Peyer's patch (tissue), 4 donors: ENCODE results near the gene SLC39A8. TPM values are rescaled to one million over a fixed set of nuclear protein-coding genes. Genes with fewer than 3 reads are reported as not detected.

Experiments used
- DNase-seq, 3 donors: peaks; one replicate each; pipeline ENCODE4 v3.0.0-alpha.2; 2017 to 2019
- H3K27ac ChIP-seq, 4 donors: fragments of 200-600 bp; sonication (generic); one replicate each; pipeline ENCODE4 v1.5.1; 2016 to 2019
- H3K27me3 ChIP-seq, 2 donors: fragments of 200-600 bp; sonication (generic); one replicate each; pipeline ENCODE4 v1.5.1; 2019
- H3K36me3 ChIP-seq, 3 donors: fragments of 200-600 bp; sonication (generic); one replicate each; pipeline ENCODE4 v1.5.1; 2016 to 2019
- H3K4me1 ChIP-seq, 4 donors: fragments of 200-600 bp; sonication (generic); one replicate each; pipeline ENCODE4 v1.5.1; 2016 to 2019
- H3K4me3 ChIP-seq, 4 donors: fragments of 200-600 bp; sonication (generic); 1 replicate in 3 of 4; 2 replicates in 1 of 4; pipeline ENCODE4 v1.5.1; 2016 to 2019; ENCODE audit warnings: mild to moderate bottlenecking in 1 of 4
- H3K9me3 ChIP-seq, 4 donors: fragments of 200-600 bp; sonication (generic); one replicate each; pipeline ENCODE4 v1.5.1; 2016 to 2019; ENCODE audit warnings: mild to moderate bottlenecking in 1 of 4
- CTCF ChIP-seq, 6 experiments: fragments of 450-650 bp in 4 of 6; fragments of 200-600 bp in 2 of 6; sonication (generic) in 1 of 6; IDR thresholded peaks; one replicate each; pipeline ENCODE4 v1.5.1; 2017 to 2019; ENCODE audit warnings: antibody characterized with exemption in 6 of 6, mild to moderate bottlenecking in 3 of 6, moderate library complexity in 1 of 6
- POLR2A ChIP-seq, 2 donors: fragments of 450-650 bp; IDR thresholded peaks; one replicate each; pipeline ENCODE4 v1.5.1; 2017; ENCODE audit warnings: antibody characterized with exemption in 2 of 2, mild to moderate bottlenecking in 2 of 2, moderate library complexity in 2 of 2
- total RNA-seq, 4 donors: library from RNA; depleted of rRNA; stranded (reverse); fragments of >200 nt; gene quantifications; one replicate each; pipeline ENCODE4 v1.1.0, GENCODE V29; 2016

Gene SLC39A8
- total RNA-seq = 10 to 100 TPM in 1 of 4 donors, 1 to 10 TPM in 3; 9.1 to 12.1 (median 9.5) TPM

- peak; percentile 92 to 94 (median 92) for DNase-seq
- peak; percentile 77 to 91 (median 82) for TF ChIP-seq CTCF (IDR thresholded peaks at IDR 0.05)
- TF ChIP-seq POLR2A (IDR thresholded peaks at IDR 0.05) = peak; percentile 40 to 59
- Histone ChIP-seq H3K9me3 (no peaks in the 10 kb centered on the region), H3K4me3 (peak within 1 kb of the TSS; percentile 60 to 76 (median 70)), H3K27ac (peak within 1 kb of the TSS; percentile 68 to 87 (median 76)), H3K27me3 (no peaks in the 10 kb centered on the region), H3K36me3 (no peaks in the 10 kb centered on the region), H3K4me1 (no peaks in the 10 kb centered on the region)
These were observed at the start of gene SLC39A8 for GRCh38 chr4:102344954-102345794. SLC39A8 (minus strand) TSS chr4:102345482; CDS start chr4:102344662, 820 bp downstream.

- H3K27me3 ChIP-seq = no peaks in the 10 kb centered on the region
- TF ChIP-seq POLR2A (IDR thresholded peaks at IDR 0.05) = no peak
- no peak for TF ChIP-seq CTCF (IDR thresholded peaks at IDR 0.05)
- no peaks in the 10 kb centered on the region for H3K4me1 ChIP-seq
- no peak overlapping the region for H3K4me3 ChIP-seq
- no peaks in the 10 kb centered on the region for H3K36me3 ChIP-seq
- no peak for DNase-seq
- no peaks in the 10 kb centered on the region for H3K9me3 ChIP-seq
- H3K27ac ChIP-seq = no peak overlapping the region
These were observed 46.9 kb upstream of the SLC39A8 start for GRCh38 chr4:102392033-102392744.

- Histone ChIP-seq H3K4me1 (no peaks in the 10 kb centered on the region), H3K4me3 (no peak overlapping the region), H3K27ac (no peak overlapping the region), H3K36me3 (no peaks in the 10 kb centered on the region), H3K9me3 (no peaks in the 10 kb centered on the region), H3K27me3 (no peaks in the 10 kb centered on the region)
- TF ChIP-seq CTCF (IDR thresholded peaks at IDR 0.05) = no peak
- TF ChIP-seq POLR2A (IDR thresholded peaks at IDR 0.05) = no peak
- DNase-seq = no peak
These were observed 45.2 kb upstream of the SLC39A8 start for GRCh38 chr4:102390438-102390837.

- no peak overlapping the region for H3K27ac ChIP-seq
- no peaks in the 10 kb centered on the region for H3K36me3 ChIP-seq
- H3K4me1 ChIP-seq = no peaks in the 10 kb centered on the region
- DNase-seq = no peak
- no peak overlapping the region for H3K4me3 ChIP-seq
- no peaks in the 10 kb centered on the region for H3K27me3 ChIP-seq
- no peak for TF ChIP-seq POLR2A (IDR thresholded peaks at IDR 0.05)
- TF ChIP-seq CTCF (IDR thresholded peaks at IDR 0.05) = no peak
- H3K9me3 ChIP-seq = no peaks in the 10 kb centered on the region
These were observed 43.3 kb upstream of the SLC39A8 start for GRCh38 chr4:102388611-102389010.

- TF ChIP-seq POLR2A (IDR thresholded peaks at IDR 0.05) (no peak), CTCF (IDR thresholded peaks at IDR 0.05) (no peak)
- Histone ChIP-seq H3K27ac (no peak overlapping the region), H3K9me3 (no peaks in the 10 kb centered on the region), H3K27me3 (no peaks in the 10 kb centered on the region), H3K4me1 (no peaks in the 10 kb centered on the region), H3K36me3 (no peaks in the 10 kb centered on the region), H3K4me3 (no peak overlapping the region)
- no peak for DNase-seq
These were observed 42.4 kb upstream of the SLC39A8 start for GRCh38 chr4:102387552-102388150.
